ENCODE measurements around the gene ARHGEF11. TPM values are rescaled to one million over a fixed set of nuclear protein-coding genes. Genes with fewer than 3 reads are reported as not detected.
A peak's percentile ranks its signal among the peaks of the same experiment; 100 is the strongest.

Gene ARHGEF11
- total RNA-seq, 1 donor = 32.2 TPM

GRCh38 chr1:156889802-156890580 lies 155.6 kb downstream of the ARHGEF11 start:
- DNase-seq (ENCODE audit: low read depth) = peak; percentile 88
- H3K4me3 ChIP-seq (ENCODE audit: low read depth, low read length) = no peak overlapping the region
- TF ChIP-seq, protein P1, sequence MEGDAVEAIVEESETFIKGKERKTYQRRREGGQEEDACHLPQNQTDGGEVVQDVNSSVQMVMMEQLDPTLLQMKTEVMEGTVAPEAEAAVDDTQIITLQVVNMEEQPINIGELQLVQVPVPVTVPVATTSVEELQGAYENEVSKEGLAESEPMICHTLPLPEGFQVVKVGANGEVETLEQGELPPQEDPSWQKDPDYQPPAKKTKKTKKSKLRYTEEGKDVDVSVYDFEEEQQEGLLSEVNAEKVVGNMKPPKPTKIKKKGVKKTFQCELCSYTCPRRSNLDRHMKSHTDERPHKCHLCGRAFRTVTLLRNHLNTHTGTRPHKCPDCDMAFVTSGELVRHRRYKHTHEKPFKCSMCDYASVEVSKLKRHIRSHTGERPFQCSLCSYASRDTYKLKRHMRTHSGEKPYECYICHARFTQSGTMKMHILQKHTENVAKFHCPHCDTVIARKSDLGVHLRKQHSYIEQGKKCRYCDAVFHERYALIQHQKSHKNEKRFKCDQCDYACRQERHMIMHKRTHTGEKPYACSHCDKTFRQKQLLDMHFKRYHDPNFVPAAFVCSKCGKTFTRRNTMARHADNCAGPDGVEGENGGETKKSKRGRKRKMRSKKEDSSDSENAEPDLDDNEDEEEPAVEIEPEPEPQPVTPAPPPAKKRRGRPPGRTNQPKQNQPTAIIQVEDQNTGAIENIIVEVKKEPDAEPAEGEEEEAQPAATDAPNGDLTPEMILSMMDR (IDR thresholded peaks at IDR 0.05; ENCODE audit: insufficient read depth, low read length) = peak; percentile 91

DNA sequence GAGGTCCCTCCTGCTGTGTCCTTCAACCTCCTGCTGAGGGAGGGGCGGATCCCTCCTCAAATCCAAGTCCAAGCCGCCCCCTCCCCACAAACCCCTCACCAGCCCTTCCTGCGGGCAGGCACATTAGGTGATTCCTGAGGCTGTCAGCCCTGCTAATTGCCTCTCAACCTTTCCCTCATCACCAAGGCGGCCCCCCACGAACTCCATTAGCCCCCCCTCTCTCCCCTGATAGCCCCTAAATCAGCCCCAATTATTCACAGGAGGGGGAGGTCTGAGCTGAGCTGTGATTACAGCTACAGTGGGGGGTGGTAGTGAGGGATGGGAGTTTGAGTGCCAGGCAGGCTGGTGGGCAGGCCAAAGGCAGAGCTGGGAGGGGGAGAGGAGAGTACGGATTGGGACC lies 157.8 kb downstream of the ARHGEF11 start:
- TF ChIP-seq, protein P1 (IDR thresholded peaks at IDR 0.05; ENCODE audit: insufficient read depth, low read length) = no peak
- DNase-seq (ENCODE audit: low read depth) = no peak
- no peak overlapping the region for H3K4me3 ChIP-seq (ENCODE audit: low read depth, low read length)

DNA sequence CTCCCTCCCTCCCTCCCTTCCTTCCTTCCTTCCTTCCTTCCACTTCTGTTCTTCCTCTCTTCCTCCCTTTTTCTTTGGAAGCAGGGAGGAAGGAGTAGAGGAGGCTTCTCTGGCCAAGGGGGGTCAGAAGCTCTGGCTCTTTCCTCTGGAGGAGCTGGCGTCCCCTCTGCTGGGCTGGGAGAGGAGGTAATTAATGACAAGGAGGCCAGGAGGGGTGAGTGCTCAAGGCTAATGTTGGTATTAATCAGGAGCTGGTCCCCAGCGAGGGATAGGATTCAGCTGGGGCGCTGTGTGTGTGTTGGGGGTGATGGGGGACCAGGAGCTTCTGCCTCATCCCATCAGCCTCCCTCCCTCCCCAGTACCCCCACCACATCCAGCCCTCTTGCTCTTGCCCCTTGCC lies 158.2 kb downstream of the ARHGEF11 start:
- TF ChIP-seq, protein P1 (IDR thresholded peaks at IDR 0.05; ENCODE audit: insufficient read depth, low read length) = no peak
- no peak for DNase-seq (ENCODE audit: low read depth)
- no peak overlapping the region for H3K4me3 ChIP-seq (ENCODE audit: low read depth, low read length)

GRCh38 chr1:156886583-156887281 lies 158.8 kb downstream of the ARHGEF11 start:
- no peak for DNase-seq (ENCODE audit: low read depth)
- TF ChIP-seq, protein P1 (IDR thresholded peaks at IDR 0.05; ENCODE audit: insufficient read depth, low read length) = no peak
- H3K4me3 ChIP-seq (ENCODE audit: low read depth, low read length) = no peak overlapping the region

- TF ChIP-seq, protein P1 (IDR thresholded peaks at IDR 0.05; ENCODE audit: insufficient read depth, low read length) = no peak
- no peak overlapping the region for H3K4me3 ChIP-seq (ENCODE audit: low read depth, low read length)
- DNase-seq (ENCODE audit: low read depth) = no peak
Observed at GRCh38 chr1:156885880-156886355, 159.6 kb downstream of the ARHGEF11 start.

GRCh38 chr1:156885314-156885713 lies 160.2 kb downstream of the ARHGEF11 start:
- TF ChIP-seq, protein P1 (IDR thresholded peaks at IDR 0.05; ENCODE audit: insufficient read depth, low read length) = no peak
- H3K4me3 ChIP-seq (ENCODE audit: low read depth, low read length) = no peak overlapping the region
- DNase-seq (ENCODE audit: low read depth) = peak; percentile 25

Small RNA genes within 50 kb of the gene (small RNA-seq; reads per million reads assigned to genes)
- 0.25 reads per million for gene MIR765
- not detected for gene RN7SL612P

Other genes with a start within 250 kb of the ARHGEF11 start
- not detected in 2 replicates for gene SH2D2A, start 228.9 kb downstream of the ARHGEF11 start, total RNA-seq (ENCODE audit: low replicate concordance)
- 0.08 TPM in 1 of 2 replicates, not detected in the other for gene INSRR, start 186.6 kb downstream of the ARHGEF11 start, total RNA-seq (ENCODE audit: low replicate concordance)
- 0.09 TPM in 1 of 2 replicates, not detected in the other for gene NTRK1, start 184.9 kb downstream of the ARHGEF11 start, total RNA-seq (ENCODE audit: low replicate concordance)
- gene PEAR1, start 152.0 kb downstream of the ARHGEF11 start, total RNA-seq (ENCODE audit: low replicate concordance) = 4.8 and 10.8 TPM in 2 replicates
- gene LRRC71, start 125.1 kb downstream of the ARHGEF11 start, total RNA-seq (ENCODE audit: low replicate concordance) = 0.09 TPM in 1 of 2 replicates, not detected in the other
- gene ETV3L, start 54.1 kb upstream of the ARHGEF11 start, total RNA-seq (ENCODE audit: low replicate concordance) = not detected in 2 replicates
- gene ETV3, start 92.7 kb upstream of the ARHGEF11 start, total RNA-seq (ENCODE audit: low replicate concordance) = 10.9 and 17.0 TPM in 2 replicates